Skeletal muscle satellite cell (primary cell): Measurements from ENCODE around the gene ATXN10.

Source experiments
- H3K27me3 ChIP-seq: 2 replicates; pipeline ENCODE4 v1.7.0; 2013; ENCODE audit warnings: low read length; ENCODE audit not compliant: control insufficient read depth, insufficient read depth
- H3K36me3 ChIP-seq: 2 replicates; pipeline ENCODE4 v1.7.0; 2013; ENCODE audit warnings: mild to moderate bottlenecking, control low read depth, low read length; ENCODE audit not compliant: insufficient read depth
- H3K4me1 ChIP-seq: 2 replicates; pipeline ENCODE4 v1.7.0; 2013; ENCODE audit warnings: low read length; ENCODE audit not compliant: control insufficient read depth, insufficient read depth
- H3K4me2 ChIP-seq: 2 replicates; pipeline ENCODE4 v1.7.0; 2013; ENCODE audit warnings: mild to moderate bottlenecking, low read length
- H3K4me3 ChIP-seq: 2 replicates; pipeline ENCODE4 v1.7.0; 2013; ENCODE audit warnings: low read length
- H3K9ac ChIP-seq: 2 replicates; pipeline ENCODE4 v1.7.0; 2013; ENCODE audit warnings: mild to moderate bottlenecking, low read depth, low read length, moderate library complexity
- H3K9me3 ChIP-seq: replicated peaks from 2 replicates; pipeline ENCODE4 v1.7.0; 2013; ENCODE audit warnings: mild to moderate bottlenecking, control low read depth, low read length

ATXN10 gene

GRCh38 chr22:45802054-45802453 is 130.4 kb downstream of the ATXN10 start:
- H3K36me3 ChIP-seq, result peaks cover 12% of the 10 kb centered on the region
- no peak overlapping the region for H3K4me3 ChIP-seq
- H3K4me2 ChIP-seq, result no peak overlapping the region
- H3K9ac ChIP-seq, result no peak overlapping the region
- H3K9me3 ChIP-seq, result no peaks in the 10 kb centered on the region
- no peaks in the 10 kb centered on the region for H3K27me3 ChIP-seq
- peaks cover 28% of the 10 kb centered on the region for H3K4me1 ChIP-seq

- peak overlapping the region; percentile 35 for H3K4me2 ChIP-seq
- H3K9me3 ChIP-seq, result no peaks in the 10 kb centered on the region
- no peak overlapping the region for H3K9ac ChIP-seq
- peaks cover 21% of the 10 kb centered on the region for H3K36me3 ChIP-seq
- H3K27me3 ChIP-seq, result no peaks in the 10 kb centered on the region
- H3K4me3 ChIP-seq, result no peak overlapping the region
- peaks cover 21% of the 10 kb centered on the region for H3K4me1 ChIP-seq
These were observed 132.8 kb downstream of the ATXN10 start for GRCh38 chr22:45804319-45804985.

- peak overlapping the region; percentile 60 for H3K4me2 ChIP-seq
- peaks cover 21% of the 10 kb centered on the region for H3K4me1 ChIP-seq
- no peaks in the 10 kb centered on the region for H3K27me3 ChIP-seq
- peaks cover 21% of the 10 kb centered on the region for H3K36me3 ChIP-seq
- H3K9ac ChIP-seq, result peak overlapping the region; percentile 35
- peak overlapping the region; percentile 1 for H3K4me3 ChIP-seq
- no peaks in the 10 kb centered on the region for H3K9me3 ChIP-seq
These were observed 133.3 kb downstream of the ATXN10 start for GRCh38 chr22:45804986-45805325.

GRCh38 chr22:45805413-45805812 is 133.8 kb downstream of the ATXN10 start:
- Histone ChIP-seq H3K4me2 (peak overlapping the region; percentile 60), H3K27me3 (no peaks in the 10 kb centered on the region), H3K36me3 (peaks cover 21% of the 10 kb centered on the region), H3K9ac (peak overlapping the region; percentile 35), H3K4me1 (peaks cover 21% of the 10 kb centered on the region), H3K9me3 (no peaks in the 10 kb centered on the region), H3K4me3 (peak overlapping the region; percentile 1)

GRCh38 chr22:45807156-45807915 is 135.7 kb downstream of the ATXN10 start:
- no peaks in the 10 kb centered on the region for H3K27me3 ChIP-seq
- peaks cover 21% of the 10 kb centered on the region for H3K4me1 ChIP-seq
- H3K9ac ChIP-seq, result no peak overlapping the region
- no peaks in the 10 kb centered on the region for H3K9me3 ChIP-seq
- peaks cover 38% of the 10 kb centered on the region for H3K36me3 ChIP-seq
- H3K4me3 ChIP-seq, result no peak overlapping the region
- H3K4me2 ChIP-seq, result no peak overlapping the region

GRCh38 chr22:45812910-45813309 is 141.3 kb downstream of the ATXN10 start:
- no peaks in the 10 kb centered on the region for H3K4me1 ChIP-seq
- H3K27me3 ChIP-seq, result no peaks in the 10 kb centered on the region
- H3K4me3 ChIP-seq, result no peak overlapping the region
- peaks cover 53% of the 10 kb centered on the region for H3K36me3 ChIP-seq
- H3K4me2 ChIP-seq, result no peak overlapping the region
- no peaks in the 10 kb centered on the region for H3K9me3 ChIP-seq
- H3K9ac ChIP-seq, result no peak overlapping the region

- no peaks in the 10 kb centered on the region for H3K4me1 ChIP-seq
- H3K9ac ChIP-seq, result no peak overlapping the region
- no peaks in the 10 kb centered on the region for H3K27me3 ChIP-seq
- H3K36me3 ChIP-seq, result peaks cover 50% of the 10 kb centered on the region
- no peak overlapping the region for H3K4me3 ChIP-seq
- no peaks in the 10 kb centered on the region for H3K9me3 ChIP-seq
- no peak overlapping the region for H3K4me2 ChIP-seq
These were observed 142.6 kb downstream of the ATXN10 start for GRCh38 chr22:45814198-45814597.

GRCh38 chr22:45816776-45817175 is 145.1 kb downstream of the ATXN10 start:
- Histone ChIP-seq H3K4me2 (no peak overlapping the region), H3K9ac (no peak overlapping the region), H3K27me3 (no peaks in the 10 kb centered on the region), H3K4me3 (no peak overlapping the region), H3K36me3 (peaks cover 48% of the 10 kb centered on the region), H3K4me1 (no peaks in the 10 kb centered on the region), H3K9me3 (no peaks in the 10 kb centered on the region)

- Histone ChIP-seq H3K4me1 (no peaks in the 10 kb centered on the region), H3K27me3 (no peaks in the 10 kb centered on the region), H3K36me3 (peaks cover 37% of the 10 kb centered on the region), H3K9me3 (no peaks in the 10 kb centered on the region), H3K4me3 (no peak overlapping the region), H3K9ac (no peak overlapping the region), H3K4me2 (no peak overlapping the region)
These were observed 146.2 kb downstream of the ATXN10 start for GRCh38 chr22:45817745-45818423.

- H3K27me3 ChIP-seq, result no peaks in the 10 kb centered on the region
- H3K4me2 ChIP-seq, result no peak overlapping the region
- no peak overlapping the region for H3K9ac ChIP-seq
- H3K4me1 ChIP-seq, result no peaks in the 10 kb centered on the region
- no peak overlapping the region for H3K4me3 ChIP-seq
- no peaks in the 10 kb centered on the region for H3K9me3 ChIP-seq
- H3K36me3 ChIP-seq, result peaks cover 40% of the 10 kb centered on the region
These were observed 146.9 kb downstream of the ATXN10 start for GRCh38 chr22:45818424-45819085.

- Histone ChIP-seq H3K27me3 (no peaks in the 10 kb centered on the region), H3K4me3 (no peak overlapping the region), H3K9me3 (no peaks in the 10 kb centered on the region), H3K9ac (no peak overlapping the region), H3K4me1 (no peaks in the 10 kb centered on the region), H3K36me3 (peaks cover 46% of the 10 kb centered on the region), H3K4me2 (no peak overlapping the region)
These were observed 147.7 kb downstream of the ATXN10 start for GRCh38 chr22:45819305-45819704.
